A549 treated with dexamethasone at 1 μM for 4 hours (cell line): ENCODE results near the gene KANSL1. TPM values are rescaled to one million over a fixed set of nuclear protein-coding genes. Genes with fewer than 3 reads are reported as not detected.

ENCODE experiments used
- total RNA-seq: library from RNA; stranded (reverse); fragments of 200-300 nt; extraction: Qiagen RNA extraction; gene quantifications from 5 replicates; pipeline ENCODE4 v1.2.3, GENCODE V29; 2022

Gene KANSL1
- 19.4 to 29.4 TPM (median 27.1 TPM) in 5 replicates for total RNA-seq

DNA sequence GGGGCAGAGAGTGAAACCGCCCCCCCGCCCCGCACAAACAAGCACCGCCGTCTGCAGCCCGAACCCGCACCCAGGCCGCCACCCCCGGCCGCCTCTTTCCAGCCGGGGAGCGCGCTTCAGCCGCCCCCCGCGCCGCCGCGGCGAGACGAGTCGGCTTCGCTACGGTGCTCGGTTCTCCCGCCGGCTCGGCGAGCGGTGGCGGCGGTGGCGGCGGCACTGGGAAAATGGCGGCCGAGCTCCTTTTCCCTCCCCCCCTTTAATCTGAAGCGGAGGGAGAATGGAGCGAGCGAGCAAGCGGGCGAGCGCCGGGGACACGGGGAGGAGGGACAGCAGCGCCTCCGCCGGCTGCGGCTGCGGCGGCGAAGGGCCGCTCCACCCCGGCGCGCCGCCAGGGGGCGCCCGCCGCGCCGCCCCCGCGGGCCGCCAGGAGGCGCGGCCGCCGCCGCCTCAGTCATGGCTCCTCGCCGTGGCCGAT is at the start of gene KANSL1:
KANSL1 (minus strand) TSS at position 279 of the 475 bp plus-strand sequence. CDS start 21,286 bp downstream, outside the sequence.

GRCh38 chr17:45998987-45999899 is 194.0 kb downstream of the KANSL1 start, which contains the start of gene STH:
TSS of gene STH (plus strand) at chr17:45999250. CDS start at chr17:45999280, 30 bp downstream.

Other genes with a start within 250 kb of the KANSL1 start
- not detected in 5 replicates for gene STH, start 194.2 kb downstream of the KANSL1 start, total RNA-seq
- gene LRRC37A, start 101.7 kb upstream of the KANSL1 start, total RNA-seq: 0.86 to 1.6 TPM (median 1.1 TPM) in 5 replicates
- 5.4 to 6.7 TPM (median 6.0 TPM) in 5 replicates for gene ARL17B, start 168.3 kb upstream of the KANSL1 start, total RNA-seq